ENCODE data around the gene UMAD1. TPM values are rescaled to one million over a fixed set of nuclear protein-coding genes. Genes with fewer than 3 reads are reported as not detected.
"Not testable (repeated sequence)": the region's sequence is repeated elsewhere in the genome, so short reads cannot be mapped to it uniquely, and the experiment has no call there.

UMAD1 gene
- total and polyA plus RNA-seq, 2 experiments from 2014 or later, result 8.4 to 12.4 TPM

GRCh38 chr7:7653593-7654187, 13.1 kb downstream of the UMAD1 start:
- H2AFZ ChIP-seq, result no peak overlapping the region
- peaks cover 55% of the 10 kb centered on the region for H3K79me2 ChIP-seq (replicated peaks; ENCODE audit: insufficient read depth)
- no peak for TF ChIP-seq CREB1 (CRISPR knock-in tag; IDR thresholded peaks at IDR 0.05; ENCODE audit: low read depth)
- peak; percentile 67 to 85 for TF ChIP-seq CTCF (conservative IDR thresholded peaks at IDR 0.05; ENCODE audit: low read depth in 2 of 2)
- no peak overlapping the region for H3K4me2 ChIP-seq
- H3K36me3 Mint-ChIP-seq (ENCODE audit: low read depth), result peaks cover 13% of the 10 kb centered on the region; the same call in 2 of the 3 replicates
- H3K27me3 ChIP-seq (ENCODE audit: insufficient read depth), result no peaks in the 10 kb centered on the region
- no peak overlapping the region for H3K27ac Mint-ChIP-seq
- peak; percentile 92 for DNase-seq (ENCODE audit: low spot score)
- H3K4me3 ChIP-seq, result no peak overlapping the region
- no peaks in the 10 kb centered on the region for H3K27me3 Mint-ChIP-seq (ENCODE audit: insufficient read depth, low read depth, poor library complexity)
- no peaks in the 10 kb centered on the region for H3K36me3 ChIP-seq (ENCODE audit: insufficient read depth)
- no peaks in the 10 kb centered on the region for H3K4me1 ChIP-seq (ENCODE audit: insufficient read depth)
- no peaks in the 10 kb centered on the region for H3K9me2 ChIP-seq (ENCODE audit: insufficient read depth)
- ATAC-seq, result peak; percentile 91
- 0 out of 2 replicates have a peak, but pooled peaks cover 3% of the 10 kb centered on the region for H4K20me1 ChIP-seq (replicated peaks; ENCODE audit: insufficient read depth)
- no peak overlapping the region for H3K4me3 Mint-ChIP-seq
- H3K4me1 Mint-ChIP-seq, result peaks cover 15% of the 10 kb centered on the region; the same call in 2 of the 3 replicates
- H3F3A ChIP-seq (replicated peaks; ENCODE audit: low read depth), result no peaks in the 10 kb centered on the region
- no peak overlapping the region for H3K27ac ChIP-seq (ENCODE audit: low read depth)
- H3K9me3 Mint-ChIP-seq, result peaks cover 15% of the 10 kb centered on the region

- Histone ChIP-seq H3K9me2 (ENCODE audit: insufficient read depth) (no peaks in the 10 kb centered on the region), H3K4me2 (no peak overlapping the region), H3K36me3 (ENCODE audit: insufficient read depth) (no peaks in the 10 kb centered on the region), H3F3A (replicated peaks; ENCODE audit: low read depth) (no peaks in the 10 kb centered on the region), H3K4me3 (no peak overlapping the region), H3K4me1 (ENCODE audit: insufficient read depth) (no peaks in the 10 kb centered on the region), H2AFZ (no peak overlapping the region), H4K20me1 (replicated peaks; ENCODE audit: insufficient read depth) (0 out of 2 replicates have a peak, but pooled peaks cover 3% of the 10 kb centered on the region), H3K27me3 (ENCODE audit: insufficient read depth) (no peaks in the 10 kb centered on the region), H3K79me2 (replicated peaks; ENCODE audit: insufficient read depth) (peaks cover 47% of the 10 kb centered on the region), H3K27ac (ENCODE audit: low read depth) (no peak overlapping the region)
- TF ChIP-seq POLR2AphosphoS5 (IDR thresholded peaks at IDR 0.05; ENCODE audit: low read depth), result no peak
- ATAC-seq (no peak), DNase-seq (ENCODE audit: low spot score) (no peak)
- Mint-ChIP-seq H3K27me3 (ENCODE audit: insufficient read depth, low read depth, poor library complexity) (no peaks in the 10 kb centered on the region), H3K4me1 (peaks cover 12% of the 10 kb centered on the region; the same call in 2 of the 3 replicates), H3K4me3 (no peak overlapping the region), H3K27ac (no peak overlapping the region), H3K9me3 (peaks cover 17% of the 10 kb centered on the region), H3K36me3 (ENCODE audit: low read depth) (peaks cover 20% of the 10 kb centered on the region; the same call in 2 of the 3 replicates)
Measured at GRCh38 chr7:7654964-7655715, 14.6 kb downstream of the UMAD1 start.

- not testable (repeated sequence) for DNase-seq (ENCODE audit: low spot score); H3K9me2 ChIP-seq (ENCODE audit: insufficient read depth); H3K4me2 ChIP-seq; H3K27ac ChIP-seq (ENCODE audit: low read depth); H3K4me3 Mint-ChIP-seq; H3K27me3 Mint-ChIP-seq (ENCODE audit: insufficient read depth, low read depth, poor library complexity); H2AFZ ChIP-seq; H3K4me1 Mint-ChIP-seq; H3K27me3 ChIP-seq (ENCODE audit: insufficient read depth); H3F3A ChIP-seq (replicated peaks; ENCODE audit: low read depth); H3K36me3 ChIP-seq (ENCODE audit: insufficient read depth); H3K4me1 ChIP-seq (ENCODE audit: insufficient read depth); H3K27ac Mint-ChIP-seq; H4K20me1 ChIP-seq (replicated peaks; ENCODE audit: insufficient read depth); H3K4me3 ChIP-seq; ATAC-seq
- Mint-ChIP-seq H3K36me3 (ENCODE audit: low read depth) (peaks cover 20% of the 10 kb centered on the region; the same call in 2 of the 3 replicates), H3K9me3 (peaks cover 17% of the 10 kb centered on the region)
- H3K79me2 ChIP-seq (replicated peaks; ENCODE audit: insufficient read depth), result peaks cover 44% of the 10 kb centered on the region
Measured at GRCh38 chr7:7656459-7656858, 15.9 kb downstream of the UMAD1 start.
